Measurements from ENCODE around the gene HBA2. TPM values are rescaled to one million over a fixed set of nuclear protein-coding genes. Genes with fewer than 3 reads are reported as not detected.
"Not testable (repeated sequence)": the region's sequence is repeated elsewhere in the genome, so short reads cannot be mapped to it uniquely, and the experiment has no call there.

HBA2 gene
- total and polyA plus RNA-seq, 7 donors = 3.7 to 109 (median 6.2) TPM; not detected in 1

GRCh38 chr16:152141-153128 lies 20.2 kb upstream of the HBA2 start, which contains the start of gene HBZ:
TSS of gene HBZ (plus strand) at chr16:152644. CDS start at chr16:152910, 266 bp downstream.
- Histone ChIP-seq H3K27me3 (peaks cover 10 to 33% (median 21%) of the 10 kb centered on the region in 3 donors), H3K36me3 (no peaks in the 10 kb centered on the region)
- 70 to 78% methylated on average over 17 of the region's 17 CpGs for WGBS, 2 donors

GRCh38 chr16:153129-153521 lies 19.6 kb upstream of the HBA2 start:
- Histone ChIP-seq H3K27me3 (peaks cover 10 to 39% (median 21%) of the 10 kb centered on the region in 3 donors), H3K4me1 (peaks cover 0 to 10% (median 10%) of the 10 kb centered on the region in 4 donors)
- 36 to 61% methylated on average over 4 of the region's 6 CpGs for WGBS, 2 donors
- intact Hi-C loops (cut with DNase I); H3K36me3 ChIP-seq; DNase-seq; H3K27ac ChIP-seq; H3K9me3 ChIP-seq; H3K4me3 ChIP-seq: not testable (repeated sequence)

More at GRCh38 chr16:152141-153128, 20.2 kb upstream of the HBA2 start, which contains the start of gene HBZ:
- H3K4me1 ChIP-seq = peaks cover 0 to 10% (median 10%) of the 10 kb centered on the region in 4 donors
- TF ChIP-seq POLR2A (IDR thresholded peaks at IDR 0.05) (no peak), EP300 (IDR thresholded peaks at IDR 0.05) (no peak), POLR2AphosphoS5 (IDR thresholded peaks at IDR 0.05) (no peak)
- TF ChIP-seq, protein P1, sequence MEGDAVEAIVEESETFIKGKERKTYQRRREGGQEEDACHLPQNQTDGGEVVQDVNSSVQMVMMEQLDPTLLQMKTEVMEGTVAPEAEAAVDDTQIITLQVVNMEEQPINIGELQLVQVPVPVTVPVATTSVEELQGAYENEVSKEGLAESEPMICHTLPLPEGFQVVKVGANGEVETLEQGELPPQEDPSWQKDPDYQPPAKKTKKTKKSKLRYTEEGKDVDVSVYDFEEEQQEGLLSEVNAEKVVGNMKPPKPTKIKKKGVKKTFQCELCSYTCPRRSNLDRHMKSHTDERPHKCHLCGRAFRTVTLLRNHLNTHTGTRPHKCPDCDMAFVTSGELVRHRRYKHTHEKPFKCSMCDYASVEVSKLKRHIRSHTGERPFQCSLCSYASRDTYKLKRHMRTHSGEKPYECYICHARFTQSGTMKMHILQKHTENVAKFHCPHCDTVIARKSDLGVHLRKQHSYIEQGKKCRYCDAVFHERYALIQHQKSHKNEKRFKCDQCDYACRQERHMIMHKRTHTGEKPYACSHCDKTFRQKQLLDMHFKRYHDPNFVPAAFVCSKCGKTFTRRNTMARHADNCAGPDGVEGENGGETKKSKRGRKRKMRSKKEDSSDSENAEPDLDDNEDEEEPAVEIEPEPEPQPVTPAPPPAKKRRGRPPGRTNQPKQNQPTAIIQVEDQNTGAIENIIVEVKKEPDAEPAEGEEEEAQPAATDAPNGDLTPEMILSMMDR (IDR thresholded peaks at IDR 0.05) = no peak
- no peaks in the 10 kb centered on the region for H3K9me3 ChIP-seq
- no peak within 1 kb of the TSS for H3K27ac ChIP-seq
- DNase-seq = no peak
- H3K4me3 ChIP-seq = no peak within 1 kb of the TSS
- intact Hi-C loops (cut with DNase I) = no loop called here

GRCh38 chr16:153550-154216 lies 19.0 kb upstream of the HBA2 start:
- DNase-seq; H3K36me3 ChIP-seq; H3K9me3 ChIP-seq; H3K27ac ChIP-seq; intact Hi-C loops (cut with DNase I); H3K4me3 ChIP-seq: not testable (repeated sequence)
- Histone ChIP-seq H3K4me1 (peaks cover 0 to 10% (median 10%) of the 10 kb centered on the region in 4 donors), H3K27me3 (peaks cover 10 to 40% (median 21%) of the 10 kb centered on the region in 3 donors)
- 0% methylated on average over 20 to 24 of the region's 74 CpGs for WGBS, 2 donors

DNA sequence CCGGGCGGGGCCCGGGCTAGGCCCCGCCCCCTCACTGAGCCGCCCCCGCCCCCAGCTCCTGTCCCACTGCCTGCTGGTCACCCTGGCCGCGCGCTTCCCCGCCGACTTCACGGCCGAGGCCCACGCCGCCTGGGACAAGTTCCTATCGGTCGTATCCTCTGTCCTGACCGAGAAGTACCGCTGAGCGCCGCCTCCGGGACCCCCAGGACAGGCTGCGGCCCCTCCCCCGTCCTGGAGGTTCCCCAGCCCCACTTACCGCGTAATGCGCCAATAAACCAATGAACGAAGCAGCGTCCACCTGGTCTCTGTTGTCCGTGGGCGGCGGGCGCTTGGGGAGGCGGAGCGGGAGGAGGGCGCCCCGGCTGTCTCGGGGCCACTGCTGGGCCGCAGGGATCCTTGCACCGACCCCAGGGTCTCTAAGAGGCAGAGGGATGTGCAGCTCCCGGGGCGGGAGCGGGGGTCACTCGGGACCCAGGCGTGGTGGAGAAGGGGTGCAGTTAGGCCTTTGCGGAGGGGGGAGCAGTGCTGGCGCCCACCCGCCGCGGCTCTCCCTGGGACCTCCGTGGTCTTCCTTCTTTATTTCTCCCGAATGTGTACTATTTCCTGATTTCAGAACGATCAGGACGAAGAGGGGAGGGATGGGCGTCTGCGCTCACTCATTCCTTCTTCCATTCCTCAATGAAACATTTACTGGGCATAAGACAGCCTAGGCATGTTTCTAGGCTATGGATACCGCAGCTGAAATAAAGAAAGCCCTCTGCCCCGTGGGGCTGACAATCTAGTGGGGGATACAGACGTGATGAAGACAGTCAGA lies 18.3 kb upstream of the HBA2 start:
- H3K4me1 ChIP-seq = peaks cover 0 to 10% (median 10%) of the 10 kb centered on the region in 4 donors
- DNase-seq = no peak
- H3K4me3 ChIP-seq = peak overlapping the region; percentile 11 to 44 (median 38)
- H3K27ac ChIP-seq = no peak overlapping the region
- no peak for TF ChIP-seq POLR2AphosphoS5 (IDR thresholded peaks at IDR 0.05)
- no peak for TF ChIP-seq EP300 (IDR thresholded peaks at IDR 0.05)
- TF ChIP-seq, protein P1 (IDR thresholded peaks at IDR 0.05) = no peak
- no peak for TF ChIP-seq POLR2A (IDR thresholded peaks at IDR 0.05)
- no peaks in the 10 kb centered on the region for H3K9me3 ChIP-seq
- WGBS, 2 donors = 3 to 5% methylated on average over 53 to 58 of the region's 59 CpGs
- peaks cover 10 to 40% (median 21%) of the 10 kb centered on the region in 3 donors for H3K27me3 ChIP-seq
- intact Hi-C loops (cut with DNase I) = no loop called here
- H3K36me3 ChIP-seq = no peaks in the 10 kb centered on the region

DNA sequence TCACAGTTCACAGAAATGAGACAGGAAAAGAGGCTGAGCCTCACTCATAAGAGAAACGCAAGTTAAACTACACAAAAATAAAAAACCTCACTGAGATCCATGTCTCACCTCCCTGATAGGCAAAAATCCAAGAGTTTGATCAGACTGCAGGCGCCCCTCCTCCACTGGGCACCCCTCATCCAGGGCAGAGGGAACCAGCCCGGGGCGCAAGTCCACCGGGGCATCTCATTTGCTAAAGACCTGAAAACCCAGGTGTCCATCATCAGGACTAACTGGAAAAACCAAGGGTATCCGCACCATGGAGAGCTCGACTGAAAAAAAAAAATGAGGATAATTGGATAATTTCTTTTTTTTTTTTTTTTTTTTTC lies 17.7 kb upstream of the HBA2 start:
- no peak for DNase-seq
- intact Hi-C loops (cut with DNase I) = no loop called here
- H3K4me1 ChIP-seq = peaks cover 0 to 10% (median 10%) of the 10 kb centered on the region in 4 donors
- no peak overlapping the region for H3K4me3 ChIP-seq
- H3K9me3 ChIP-seq = no peaks in the 10 kb centered on the region
- H3K27me3 ChIP-seq = peaks cover 10 to 40% (median 21%) of the 10 kb centered on the region in 3 donors
- WGBS, 2 donors = 64 to 70% methylated on average over 7 of the region's 7 CpGs
- H3K36me3 ChIP-seq = no peaks in the 10 kb centered on the region
- no peak overlapping the region for H3K27ac ChIP-seq
- no peak for TF ChIP-seq EP300 (IDR thresholded peaks at IDR 0.05)
- TF ChIP-seq, protein P1 (IDR thresholded peaks at IDR 0.05) = no peak
- no peak for TF ChIP-seq POLR2A (IDR thresholded peaks at IDR 0.05)
- TF ChIP-seq POLR2AphosphoS5 (IDR thresholded peaks at IDR 0.05) = no peak

Measured in sigmoid colon (tissue), 7 donors.